GM21390 (cell line): ENCODE results near the gene CEP170B.
"Not testable (repeated sequence)": the region's sequence is repeated elsewhere in the genome, so short reads cannot be mapped to it uniquely, and the experiment has no call there.

ENCODE experiments used
- ATAC-seq: cut with Tn5 transposase; IDR thresholded peaks from one replicate; pipeline ENCODE4 v1.9.1; 2021; ENCODE audit not compliant: unreplicated experiment

The CEP170B gene

GRCh38 chr14:104889375-104889757, 24.3 kb downstream of the CEP170B start:
- no peak for ATAC-seq

- not testable (repeated sequence) for ATAC-seq
Observed at GRCh38 chr14:104890292-104890691, 25.2 kb downstream of the CEP170B start.

- ATAC-seq = no peak
Observed at GRCh38 chr14:104891121-104891551, 26.1 kb downstream of the CEP170B start.

- ATAC-seq = no peak
Observed at GRCh38 chr14:104891664-104892530, 26.8 kb downstream of the CEP170B start.

GRCh38 chr14:104892531-104893434, 27.7 kb downstream of the CEP170B start:
- no peak for ATAC-seq

- no peak for ATAC-seq
Observed at GRCh38 chr14:104893435-104894207, 28.6 kb downstream of the CEP170B start.

GRCh38 chr14:104894331-104895206, 29.5 kb downstream of the CEP170B start:
- ATAC-seq = no peak

GRCh38 chr14:104895207-104895785, 30.2 kb downstream of the CEP170B start:
- ATAC-seq = no peak

- no peak for ATAC-seq
Observed at GRCh38 chr14:104895786-104896661, 31.0 kb downstream of the CEP170B start.

- ATAC-seq = no peak
Observed at GRCh38 chr14:104897330-104898194, 32.5 kb downstream of the CEP170B start.

- ATAC-seq = no peak
Observed at GRCh38 chr14:104898195-104898558, 33.1 kb downstream of the CEP170B start.

GRCh38 chr14:104898870-104899510, 33.9 kb downstream of the CEP170B start:
- no peak for ATAC-seq

GRCh38 chr14:104899781-104900180, 34.7 kb downstream of the CEP170B start:
- no peak for ATAC-seq

- no peak for ATAC-seq
Observed at GRCh38 chr14:104900639-104901512, 35.8 kb downstream of the CEP170B start.

GRCh38 chr14:104903990-104904389, 38.9 kb downstream of the CEP170B start:
- ATAC-seq = no peak
